ENCODE measurements around the gene MEF2A. TPM values are rescaled to one million over a fixed set of nuclear protein-coding genes. Genes with fewer than 3 reads are reported as not detected.

MEF2A gene
- total and polyA plus RNA-seq, 2 donors (not counting 1 experiment from before 2014, with no cell fraction given): 44.0 to 102 TPM

GRCh38 chr15:99728916-99729315, 163.1 kb downstream of the MEF2A start:
- ChIA-PET CTCF (interaction anchor here (0.6 to 8.3 kb wide), 5 partner anchors 25 to 455 kb away, joined by 3 to 48 read pairs (median 5); no protein-coding TSS in a partner anchor), POLR2A (no interaction called here)
- no peak overlapping the region for H3K27ac Mint-ChIP-seq
- intact Hi-C loops (cut with micrococcal nuclease): no loop called here
- Histone ChIP-seq H3K4me3 (ENCODE audit: control extremely low read depth in 1 of 5, extremely low read depth in 1 of 5, insufficient read depth in 1 of 5, low read depth in 2 of 5, low read length in 4 of 5) (no peak overlapping the region), H3K4me1 (ENCODE audit: control insufficient read depth in 2 of 2, insufficient read depth in 2 of 2, low read length in 2 of 2) (peaks cover 10 to 12% of the 10 kb centered on the region in 2 donors), H3K9ac (ENCODE audit: low read length) (no peak overlapping the region), H4K20me1 (ENCODE audit: control insufficient read depth, insufficient read depth, low read length, poor library complexity, severe bottlenecking) (no peaks in the 10 kb centered on the region), H3K4me2 (replicated peaks; ENCODE audit: low read depth, low read length, poor library complexity, severe bottlenecking) (no peak overlapping the region), H3K27me3 (replicated peaks in 1 of 4; ENCODE audit: control extremely low read depth in 1 of 4, control insufficient read depth in 3 of 4, insufficient read depth in 4 of 4, low read length in 3 of 4) (no peaks in the 10 kb centered on the region), H2AFZ (ENCODE audit: insufficient read depth, low read depth, low read length, poor library complexity, severe bottlenecking) (no peak overlapping the region), H3K79me2 (ENCODE audit: control insufficient read depth, insufficient read depth, low read length) (no peaks in the 10 kb centered on the region), H3K27ac (ENCODE audit: low read length in 2 of 2) (no peak overlapping the region), H3K36me3 (replicated peaks in 1 of 2; ENCODE audit: control extremely low read depth in 1 of 2, control insufficient read depth in 1 of 2, extremely low read depth in 1 of 2, insufficient read depth in 2 of 2, low read length in 1 of 2) (no peaks in the 10 kb centered on the region), H3K9me3 (ENCODE audit: control extremely low read depth in 1 of 3, control insufficient read depth in 2 of 3, insufficient read depth in 1 of 3, low read length in 2 of 3) (peaks cover 0 to 4% (median 0%) of the 10 kb centered on the region in 3 donors)
- no peak for DNase-seq
- H3K27me3 Mint-ChIP-seq: no peaks in the 10 kb centered on the region
- H3K4me3 Mint-ChIP-seq: no peak overlapping the region
- no peaks in the 10 kb centered on the region for H3K9me3 Mint-ChIP-seq (ENCODE audit: insufficient read depth)
- peaks cover 14% of the 10 kb centered on the region for H3K4me1 Mint-ChIP-seq
- no peak for ATAC-seq (ENCODE audit: low read depth)
- TF ChIP-seq, protein P1, sequence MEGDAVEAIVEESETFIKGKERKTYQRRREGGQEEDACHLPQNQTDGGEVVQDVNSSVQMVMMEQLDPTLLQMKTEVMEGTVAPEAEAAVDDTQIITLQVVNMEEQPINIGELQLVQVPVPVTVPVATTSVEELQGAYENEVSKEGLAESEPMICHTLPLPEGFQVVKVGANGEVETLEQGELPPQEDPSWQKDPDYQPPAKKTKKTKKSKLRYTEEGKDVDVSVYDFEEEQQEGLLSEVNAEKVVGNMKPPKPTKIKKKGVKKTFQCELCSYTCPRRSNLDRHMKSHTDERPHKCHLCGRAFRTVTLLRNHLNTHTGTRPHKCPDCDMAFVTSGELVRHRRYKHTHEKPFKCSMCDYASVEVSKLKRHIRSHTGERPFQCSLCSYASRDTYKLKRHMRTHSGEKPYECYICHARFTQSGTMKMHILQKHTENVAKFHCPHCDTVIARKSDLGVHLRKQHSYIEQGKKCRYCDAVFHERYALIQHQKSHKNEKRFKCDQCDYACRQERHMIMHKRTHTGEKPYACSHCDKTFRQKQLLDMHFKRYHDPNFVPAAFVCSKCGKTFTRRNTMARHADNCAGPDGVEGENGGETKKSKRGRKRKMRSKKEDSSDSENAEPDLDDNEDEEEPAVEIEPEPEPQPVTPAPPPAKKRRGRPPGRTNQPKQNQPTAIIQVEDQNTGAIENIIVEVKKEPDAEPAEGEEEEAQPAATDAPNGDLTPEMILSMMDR (IDR thresholded peaks at IDR 0.05): no peak
- no peak for TF ChIP-seq EZH2 (IDR thresholded peaks at IDR 0.05; ENCODE audit: borderline replicate concordance, insufficient read depth, low read depth, low read length, poor library complexity, severe bottlenecking)
- WGBS (ENCODE audit: insufficient coverage): 89% methylated on average over 5 of the region's 6 CpGs

DNA sequence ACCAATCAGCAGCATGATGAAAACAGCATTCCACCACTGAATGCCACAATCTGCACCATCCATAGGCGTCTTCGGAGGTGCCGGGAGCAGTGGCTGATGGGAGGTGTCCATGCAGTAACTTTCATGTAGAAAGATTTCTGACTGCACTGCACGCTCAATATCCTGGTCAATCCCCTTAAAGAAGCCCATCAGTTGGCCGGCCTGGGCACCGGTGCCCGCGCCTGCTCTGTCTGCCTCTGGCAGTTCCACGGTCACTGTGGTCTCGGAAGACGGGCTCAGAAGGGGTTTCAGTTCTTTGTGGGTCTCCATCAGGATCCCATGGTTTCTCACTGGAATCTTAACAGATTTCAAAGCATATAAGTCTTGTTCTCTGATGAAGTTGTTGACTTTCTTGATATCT, 163.5 kb downstream of the MEF2A start:
- ChIA-PET POLR2A (no interaction called here), CTCF (interaction anchor here (0.6 to 8.3 kb wide), 5 partner anchors 25 to 456 kb away, joined by 3 to 48 read pairs (median 5); no protein-coding TSS in a partner anchor)
- Histone ChIP-seq H3K79me2 (ENCODE audit: control insufficient read depth, insufficient read depth, low read length) (no peaks in the 10 kb centered on the region), H3K9ac (ENCODE audit: low read length) (no peak overlapping the region), H3K36me3 (replicated peaks in 1 of 2; ENCODE audit: control extremely low read depth in 1 of 2, control insufficient read depth in 1 of 2, extremely low read depth in 1 of 2, insufficient read depth in 2 of 2, low read length in 1 of 2) (no peaks in the 10 kb centered on the region), H2AFZ (ENCODE audit: insufficient read depth, low read depth, low read length, poor library complexity, severe bottlenecking) (no peak overlapping the region), H3K27me3 (replicated peaks in 1 of 4; ENCODE audit: control extremely low read depth in 1 of 4, control insufficient read depth in 3 of 4, insufficient read depth in 4 of 4, low read length in 3 of 4) (no peaks in the 10 kb centered on the region), H3K9me3 (ENCODE audit: control extremely low read depth in 1 of 3, control insufficient read depth in 2 of 3, insufficient read depth in 1 of 3, low read length in 2 of 3) (peaks cover 0 to 5% (median 0%) of the 10 kb centered on the region in 3 donors), H3K4me3 (ENCODE audit: control extremely low read depth in 1 of 5, extremely low read depth in 1 of 5, insufficient read depth in 1 of 5, low read depth in 2 of 5, low read length in 4 of 5) (no peak overlapping the region), H3K4me1 (ENCODE audit: control insufficient read depth in 2 of 2, insufficient read depth in 2 of 2, low read length in 2 of 2) (peaks cover 10 to 13% of the 10 kb centered on the region in 2 donors), H3K4me2 (replicated peaks; ENCODE audit: low read depth, low read length, poor library complexity, severe bottlenecking) (no peak overlapping the region), H4K20me1 (ENCODE audit: control insufficient read depth, insufficient read depth, low read length, poor library complexity, severe bottlenecking) (no peaks in the 10 kb centered on the region), H3K27ac (ENCODE audit: low read length in 2 of 2) (no peak overlapping the region)
- Mint-ChIP-seq H3K27ac (no peak overlapping the region), H3K4me3 (no peak overlapping the region), H3K4me1 (peaks cover 14% of the 10 kb centered on the region), H3K27me3 (no peaks in the 10 kb centered on the region), H3K9me3 (ENCODE audit: insufficient read depth) (no peaks in the 10 kb centered on the region)
- no peak for TF ChIP-seq EZH2 (IDR thresholded peaks at IDR 0.05; ENCODE audit: borderline replicate concordance, insufficient read depth, low read depth, low read length, poor library complexity, severe bottlenecking)
- TF ChIP-seq, protein P1 (IDR thresholded peaks at IDR 0.05): no peak
- no peak for ATAC-seq (ENCODE audit: low read depth)
- no peak for DNase-seq
- intact Hi-C loops (cut with micrococcal nuclease): no loop called here
- WGBS (ENCODE audit: insufficient coverage): 94% methylated on average over 8 of the region's 11 CpGs
